Karpas-422 (cell line): ENCODE measurements around the gene RNF112. TPM values are rescaled to one million over a fixed set of nuclear protein-coding genes. Genes with fewer than 3 reads are reported as not detected.

Experiments used
- DNase-seq: peaks from one replicate; pipeline ENCODE4 v3.0.0-alpha.2; 2015
- H2AFZ ChIP-seq: fragments of 200-600 bp; sonication (generic); 2 replicates; pipeline ENCODE4 v1.6.1; 2014; ENCODE audit warnings: antibody characterized with exemption, low read length, mixed read lengths
- H3K27ac ChIP-seq: fragments of 200-600 bp; sonication (generic); 2 replicates; pipeline ENCODE4 v1.5.1; 2014; ENCODE audit warnings: mild to moderate bottlenecking, low read length, moderate library complexity
- H3K27me3 ChIP-seq: fragments of 200-600 bp; sonication (generic); 2 replicates; pipeline ENCODE4 v1.6.1; 2014; ENCODE audit warnings: low read length, mixed read lengths
- H3K36me3 ChIP-seq: fragments of 200-600 bp; sonication (generic); 2 replicates; pipeline ENCODE4 v1.6.1; 2014; ENCODE audit warnings: low read length, mixed read lengths; ENCODE audit not compliant: insufficient read depth
- H3K4me1 ChIP-seq: fragments of 200-600 bp; sonication (generic); 2 replicates; pipeline ENCODE4 v1.6.1; 2014; ENCODE audit warnings: mild to moderate bottlenecking, low read length, mixed read lengths
- H3K4me2 ChIP-seq: fragments of 200-600 bp; sonication (generic); 2 replicates; pipeline ENCODE4 v1.6.1; 2014; ENCODE audit warnings: low read length, low read depth, mild to moderate bottlenecking; ENCODE audit not compliant: poor library complexity, severe bottlenecking
- H3K4me3 ChIP-seq: fragments of 200-600 bp; sonication (generic); 2 replicates; pipeline ENCODE4 v1.5.1; 2014; ENCODE audit warnings: mild to moderate bottlenecking, antibody characterized with exemption, low read length, mixed read lengths
- H3K79me2 ChIP-seq: fragments of 200-600 bp; sonication (generic); 2 replicates; pipeline ENCODE4 v1.6.1; 2014; ENCODE audit warnings: mild to moderate bottlenecking, low read length, mixed read lengths
- H3K9ac ChIP-seq: fragments of 200-600 bp; sonication (generic); 2 replicates; pipeline ENCODE4 v1.6.0; 2014; ENCODE audit warnings: low read length
- H3K9me2 ChIP-seq: fragments of 200-600 bp; sonication (generic), shearing (Covaris generic); replicated peaks from 2 replicates; pipeline ENCODE4 v1.6.0; 2014; ENCODE audit warnings: mild to moderate bottlenecking, low read length, moderate library complexity; ENCODE audit not compliant: insufficient read depth
- H3K9me3 ChIP-seq: fragments of 300-700, 200-600 bp; sonication (generic); 2 replicates; pipeline ENCODE4 v1.6.1; 2014; ENCODE audit warnings: low read length, mixed read lengths
- H4K20me1 ChIP-seq: fragments of 200-600 bp; sonication (generic); 2 replicates; pipeline ENCODE4 v1.6.1; 2014; ENCODE audit warnings: mild to moderate bottlenecking, antibody characterized with exemption, low read length, low read depth; ENCODE audit not compliant: insufficient read depth
- total RNA-seq: library from RNA; depleted of rRNA; stranded (reverse); fragments of >200 nt; shearing (Covaris generic); gene quantifications from 2 replicates; pipeline ENCODE4 v1.2.3, GENCODE V29; 2014; ENCODE audit warnings: low replicate concordance

RNF112 gene
- total RNA-seq, 1 experiment from 2014 or later: not detected

- no peak for DNase-seq
- no peaks in the 10 kb centered on the region for H3K9me3 ChIP-seq
- no peak overlapping the region for H3K4me3 ChIP-seq
- H3K36me3 ChIP-seq: no peaks in the 10 kb centered on the region
- H3K9ac ChIP-seq: no peak overlapping the region
- no peaks in the 10 kb centered on the region for H3K9me2 ChIP-seq
- H3K79me2 ChIP-seq: no peaks in the 10 kb centered on the region
- no peak overlapping the region for H3K27ac ChIP-seq
- no peak overlapping the region for H3K4me2 ChIP-seq
- peaks cover 18% of the 10 kb centered on the region for H3K4me1 ChIP-seq
- H4K20me1 ChIP-seq: no peaks in the 10 kb centered on the region
- no peak overlapping the region for H2AFZ ChIP-seq
- no peaks in the 10 kb centered on the region for H3K27me3 ChIP-seq
Observed at GRCh38 chr17:19365499-19365817, 45.6 kb upstream of the RNF112 start.

- no peak for DNase-seq
- H3K4me2 ChIP-seq: no peak overlapping the region
- no peak overlapping the region for H3K9ac ChIP-seq
- H2AFZ ChIP-seq: no peak overlapping the region
- no peaks in the 10 kb centered on the region for H3K9me3 ChIP-seq
- H3K9me2 ChIP-seq: no peaks in the 10 kb centered on the region
- no peaks in the 10 kb centered on the region for H4K20me1 ChIP-seq
- H3K4me3 ChIP-seq: no peak overlapping the region
- no peak overlapping the region for H3K27ac ChIP-seq
- no peaks in the 10 kb centered on the region for H3K27me3 ChIP-seq
- H3K79me2 ChIP-seq: no peaks in the 10 kb centered on the region
- H3K4me1 ChIP-seq: peaks cover 18% of the 10 kb centered on the region
- no peaks in the 10 kb centered on the region for H3K36me3 ChIP-seq
Observed at GRCh38 chr17:19365833-19366636, 45.0 kb upstream of the RNF112 start.

GRCh38 chr17:19366637-19366972 lies 44.4 kb upstream of the RNF112 start:
- Histone ChIP-seq H3K4me1 (peaks cover 18% of the 10 kb centered on the region), H3K9me2 (no peaks in the 10 kb centered on the region), H2AFZ (no peak overlapping the region), H3K27me3 (no peaks in the 10 kb centered on the region), H3K9me3 (no peaks in the 10 kb centered on the region), H3K27ac (no peak overlapping the region), H4K20me1 (no peaks in the 10 kb centered on the region), H3K79me2 (no peaks in the 10 kb centered on the region), H3K4me3 (no peak overlapping the region), H3K9ac (no peak overlapping the region), H3K36me3 (no peaks in the 10 kb centered on the region), H3K4me2 (no peak overlapping the region)
- no peak for DNase-seq

- no peaks in the 10 kb centered on the region; the same call in 1 of the 2 replicates for H4K20me1 ChIP-seq
- no peak overlapping the region for H3K4me3 ChIP-seq
- peaks cover 4% of the 10 kb centered on the region for H3K4me1 ChIP-seq
- no peaks in the 10 kb centered on the region for H3K79me2 ChIP-seq
- H3K36me3 ChIP-seq: no peaks in the 10 kb centered on the region
- H3K27me3 ChIP-seq: no peaks in the 10 kb centered on the region
- H3K9me2 ChIP-seq: no peaks in the 10 kb centered on the region
- no peak overlapping the region for H3K9ac ChIP-seq
- DNase-seq: no peak
- H3K27ac ChIP-seq: no peak overlapping the region
- no peak overlapping the region for H2AFZ ChIP-seq
- no peak overlapping the region for H3K4me2 ChIP-seq
- no peaks in the 10 kb centered on the region for H3K9me3 ChIP-seq
Observed at GRCh38 chr17:19368229-19368628, 42.8 kb upstream of the RNF112 start.

- no peaks in the 10 kb centered on the region; the same call in 1 of the 2 replicates for H4K20me1 ChIP-seq
- H3K4me2 ChIP-seq: no peak overlapping the region
- no peaks in the 10 kb centered on the region for H3K9me2 ChIP-seq
- no peaks in the 10 kb centered on the region for H3K4me1 ChIP-seq
- H3K4me3 ChIP-seq: no peak overlapping the region
- H3K9ac ChIP-seq: no peak overlapping the region
- no peak overlapping the region for H2AFZ ChIP-seq
- no peaks in the 10 kb centered on the region for H3K36me3 ChIP-seq
- H3K27me3 ChIP-seq: no peaks in the 10 kb centered on the region
- H3K9me3 ChIP-seq: no peaks in the 10 kb centered on the region
- H3K27ac ChIP-seq: no peak overlapping the region
- no peak for DNase-seq
- no peaks in the 10 kb centered on the region for H3K79me2 ChIP-seq
Observed at GRCh38 chr17:19369107-19369778, 41.8 kb upstream of the RNF112 start.

GRCh38 chr17:19369846-19370492 lies 41.1 kb upstream of the RNF112 start:
- H3K9ac ChIP-seq: no peak overlapping the region
- no peak for DNase-seq
- no peaks in the 10 kb centered on the region for H3K79me2 ChIP-seq
- no peaks in the 10 kb centered on the region for H3K4me1 ChIP-seq
- no peaks in the 10 kb centered on the region for H3K36me3 ChIP-seq
- no peaks in the 10 kb centered on the region for H3K9me2 ChIP-seq
- no peak overlapping the region for H3K4me2 ChIP-seq
- no peak overlapping the region for H3K27ac ChIP-seq
- no peak overlapping the region for H3K4me3 ChIP-seq
- H3K9me3 ChIP-seq: no peaks in the 10 kb centered on the region
- no peaks in the 10 kb centered on the region; the same call in 1 of the 2 replicates for H4K20me1 ChIP-seq
- no peak overlapping the region for H2AFZ ChIP-seq
- H3K27me3 ChIP-seq: no peaks in the 10 kb centered on the region

GRCh38 chr17:19370493-19370960 lies 40.5 kb upstream of the RNF112 start:
- H3K9me3 ChIP-seq: no peaks in the 10 kb centered on the region
- no peak overlapping the region for H3K9ac ChIP-seq
- DNase-seq: no peak
- no peak overlapping the region for H3K4me3 ChIP-seq
- no peaks in the 10 kb centered on the region for H3K9me2 ChIP-seq
- 0 out of 2 replicates have a peak, but pooled peaks cover under 1% of the 10 kb centered on the region for H3K4me1 ChIP-seq
- H3K79me2 ChIP-seq: no peaks in the 10 kb centered on the region
- no peak overlapping the region for H3K4me2 ChIP-seq
- H4K20me1 ChIP-seq: no peaks in the 10 kb centered on the region; the same call in 1 of the 2 replicates
- no peaks in the 10 kb centered on the region for H3K27me3 ChIP-seq
- no peak overlapping the region for H3K27ac ChIP-seq
- no peak overlapping the region for H2AFZ ChIP-seq
- H3K36me3 ChIP-seq: no peaks in the 10 kb centered on the region
